Activated gamma-delta T cell treated with Interleukin-2 at 50 U/mL for 16 hours (primary cell): ENCODE data around the gene FCER2.
A peak's percentile ranks its signal among the peaks of the same experiment; 100 is the strongest.

Experiments
- DNase-seq: peaks from one replicate; pipeline ENCODE4 v3.0.0-alpha.2; 2020

The FCER2 gene

DNA sequence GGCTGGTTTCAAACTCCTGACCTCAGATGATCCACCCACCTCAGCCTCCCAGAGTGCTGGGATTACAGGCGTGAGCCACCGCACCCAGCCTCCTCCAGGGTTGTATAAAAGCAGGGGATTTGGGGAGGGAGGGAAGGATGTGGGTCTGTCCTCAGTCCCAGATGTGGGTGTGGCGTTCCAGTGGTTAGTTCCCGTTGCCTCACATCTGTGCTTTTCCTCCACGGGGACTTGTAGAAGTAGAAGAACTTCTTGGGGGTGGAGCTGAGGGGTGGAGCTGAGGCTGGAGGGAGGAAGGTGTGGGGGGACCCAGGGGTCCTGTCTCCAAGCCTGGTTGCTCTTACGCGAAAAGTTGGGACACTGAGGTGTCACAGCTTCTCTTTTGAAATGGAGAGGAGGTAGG, 25.6 kb downstream of the FCER2 start:
- no peak for DNase-seq

DNA sequence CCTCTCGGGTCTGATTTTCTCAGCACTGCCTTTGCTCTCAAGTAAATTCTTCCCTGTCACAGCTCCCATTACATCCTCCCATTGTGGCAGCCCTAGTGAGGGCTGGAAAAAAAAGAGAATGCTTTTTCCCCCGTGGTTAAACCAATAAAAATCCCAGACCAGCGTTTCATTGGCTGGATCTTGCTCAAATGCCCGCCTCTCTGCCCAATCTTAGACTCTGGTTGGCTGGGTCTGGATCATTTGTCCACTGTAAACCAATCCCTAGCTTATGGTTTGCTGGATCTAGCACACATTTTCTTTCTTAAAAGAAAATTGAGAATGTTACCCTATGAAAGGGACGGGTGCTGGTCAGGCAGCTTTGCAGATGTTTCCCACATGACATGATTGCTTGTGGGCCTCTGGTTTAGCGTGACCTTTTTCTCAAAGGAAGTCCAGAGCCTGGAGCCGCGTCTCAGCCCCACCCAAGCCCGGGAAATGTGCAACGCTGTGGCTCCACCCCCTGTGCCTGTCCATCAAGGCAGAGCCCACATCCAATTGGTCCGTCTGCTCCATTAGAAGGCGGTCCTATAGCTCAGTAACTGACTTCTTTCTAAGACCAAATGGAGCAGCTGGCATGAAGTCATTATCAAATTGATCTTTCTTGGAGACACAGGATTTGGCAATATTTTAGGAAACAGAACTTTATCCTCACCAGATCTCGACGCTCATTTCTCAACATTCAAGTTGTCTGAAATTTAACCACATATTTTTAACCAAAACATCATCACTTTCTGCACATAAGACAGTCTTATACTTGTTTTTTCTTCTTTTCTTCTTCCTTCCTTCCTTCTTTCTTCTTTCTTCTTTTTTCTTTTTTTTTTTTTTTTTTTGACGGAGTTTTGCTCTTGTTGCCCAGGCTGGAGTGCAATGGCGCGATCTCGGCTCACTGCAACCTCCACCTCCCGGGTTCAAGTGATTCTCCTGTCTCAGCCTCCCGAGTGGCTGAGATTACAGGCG, 27.6 kb downstream of the FCER2 start:
- no peak for DNase-seq

DNA sequence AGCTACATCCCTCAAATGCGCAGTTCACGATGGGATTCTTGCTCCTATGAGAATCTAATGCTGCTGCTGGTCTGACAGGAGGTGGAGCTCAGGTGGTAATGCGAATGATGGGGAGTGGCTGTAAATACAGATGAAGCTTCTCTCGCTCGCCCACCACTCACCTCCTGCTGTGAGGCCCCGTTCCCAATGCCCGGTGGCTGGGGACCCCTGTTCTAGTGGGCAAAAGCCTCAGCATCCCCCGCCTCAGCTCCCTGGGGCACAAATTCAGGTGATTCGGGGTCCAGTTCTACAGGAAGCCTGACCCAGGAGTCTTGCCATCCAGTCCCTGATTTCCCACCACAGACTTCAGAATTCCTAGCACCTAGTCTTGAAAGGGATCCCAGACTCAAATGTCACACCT, 29.4 kb downstream of the FCER2 start:
- DNase-seq: no peak

DNA sequence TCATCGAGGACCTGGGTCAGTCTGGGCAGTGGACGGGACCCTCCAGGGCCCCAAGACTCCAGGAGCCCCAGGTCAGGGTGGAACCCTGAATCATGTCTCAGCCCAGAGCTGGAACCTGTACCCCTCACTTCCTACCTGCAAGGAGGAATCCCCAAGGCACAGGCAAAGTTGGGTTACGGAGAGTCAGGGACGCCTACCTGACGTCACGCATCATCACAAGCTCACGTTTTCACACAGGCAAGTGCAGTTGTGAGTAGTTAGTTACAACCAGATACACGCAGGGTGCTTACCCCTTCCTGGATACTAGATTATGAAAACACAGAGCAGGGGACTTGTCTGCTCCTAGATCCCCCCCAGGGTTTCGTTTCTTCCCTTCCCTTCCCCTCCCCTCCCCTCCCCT, 31.1 kb downstream of the FCER2 start:
- DNase-seq: no peak

DNA sequence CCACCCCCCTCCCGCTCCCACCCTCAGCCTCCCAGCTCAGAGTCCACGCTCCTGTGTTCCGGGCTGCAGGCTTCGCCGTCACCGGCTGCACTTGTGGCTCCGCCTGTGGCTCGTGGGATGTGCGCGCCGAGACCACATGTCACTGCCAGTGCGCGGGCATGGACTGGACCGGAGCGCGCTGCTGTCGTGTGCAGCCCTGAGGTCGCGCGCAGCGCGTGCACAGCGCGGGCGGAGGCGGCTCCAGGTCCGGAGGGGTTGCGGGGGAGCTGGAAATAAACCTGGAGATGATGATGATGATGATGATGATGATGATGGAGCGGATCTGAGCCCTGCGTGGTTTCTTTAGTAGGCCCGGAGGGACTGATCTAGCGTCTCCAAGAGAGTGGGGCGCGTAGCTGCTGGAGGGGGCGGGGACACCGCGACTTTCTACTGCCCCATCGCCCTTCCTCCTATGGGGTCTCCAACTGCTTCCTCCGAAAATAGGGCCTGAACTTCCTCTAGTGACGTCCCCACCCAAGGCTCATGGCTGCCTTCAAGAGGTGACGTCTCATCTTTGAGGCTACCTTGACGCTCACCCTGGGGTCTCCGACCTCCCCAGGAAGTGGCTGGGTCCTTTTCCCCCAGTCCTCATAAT, 31.7 kb downstream of the FCER2 start:
- DNase-seq: no peak

DNA sequence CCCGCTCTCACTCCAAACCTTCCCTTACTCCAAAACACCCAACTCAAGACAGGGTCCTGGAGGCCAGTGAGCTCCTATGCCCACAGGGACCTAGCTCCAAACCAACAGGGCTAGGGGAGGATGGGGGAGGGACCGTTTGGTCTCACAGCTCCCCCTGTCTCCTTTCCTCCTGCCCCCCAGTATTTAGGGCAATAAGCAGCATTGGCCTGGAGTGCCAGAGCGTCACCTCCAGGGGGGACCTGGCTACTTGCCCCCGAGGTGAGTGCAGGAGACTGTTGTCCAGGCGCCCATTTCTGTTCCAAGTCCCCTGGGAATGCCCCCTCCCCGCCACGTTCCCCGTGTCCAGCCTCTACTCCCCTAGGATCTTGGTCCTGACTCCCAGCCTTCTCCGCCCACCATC, 32.3 kb downstream of the FCER2 start:
- no peak for DNase-seq

DNA sequence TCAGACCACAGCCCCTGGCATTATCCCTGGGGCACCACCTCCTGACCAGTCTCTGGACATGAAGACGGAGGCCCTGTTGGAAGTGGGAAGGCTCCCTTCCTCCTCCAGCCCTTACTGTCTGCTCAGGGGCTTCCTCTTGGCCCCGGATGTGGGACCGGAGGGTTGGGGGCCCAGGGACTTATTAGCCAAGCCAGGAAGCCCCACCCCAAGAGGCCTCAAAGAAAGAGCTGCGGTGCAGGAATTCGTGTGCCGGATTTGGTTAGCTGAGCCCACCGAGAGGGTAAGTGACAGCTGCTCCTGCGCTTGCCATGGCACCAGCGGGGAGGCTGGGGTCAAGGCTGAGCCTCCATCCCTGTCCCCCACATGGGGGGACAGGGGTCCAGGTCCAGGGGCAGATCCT, 33.1 kb downstream of the FCER2 start, which contains the start of gene RETN:
Gene RETN (plus strand): TSS at position 208 of the 400 bp plus-strand sequence. CDS start 278 bp downstream, outside the sequence.
- no peak for DNase-seq

DNA sequence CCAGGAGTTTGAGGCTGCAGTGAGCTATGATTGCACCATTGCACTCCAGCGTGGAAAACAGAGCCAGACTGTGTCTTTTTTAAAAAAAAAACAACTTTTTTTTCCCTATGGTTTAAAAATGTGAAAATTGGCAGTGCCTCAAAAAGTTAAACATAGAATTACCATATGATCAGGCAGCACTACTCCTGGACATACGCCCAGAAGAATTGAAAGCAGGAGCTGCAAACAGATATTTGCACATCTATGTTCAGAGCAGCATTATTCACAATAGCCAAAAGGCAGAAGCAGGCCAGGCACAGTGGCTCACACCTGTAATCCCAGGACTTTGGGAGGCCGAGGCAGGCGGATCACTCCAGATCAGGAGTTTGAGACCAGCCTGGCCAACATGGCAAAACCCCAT, 36.9 kb downstream of the FCER2 start:
- DNase-seq: no peak

DNA sequence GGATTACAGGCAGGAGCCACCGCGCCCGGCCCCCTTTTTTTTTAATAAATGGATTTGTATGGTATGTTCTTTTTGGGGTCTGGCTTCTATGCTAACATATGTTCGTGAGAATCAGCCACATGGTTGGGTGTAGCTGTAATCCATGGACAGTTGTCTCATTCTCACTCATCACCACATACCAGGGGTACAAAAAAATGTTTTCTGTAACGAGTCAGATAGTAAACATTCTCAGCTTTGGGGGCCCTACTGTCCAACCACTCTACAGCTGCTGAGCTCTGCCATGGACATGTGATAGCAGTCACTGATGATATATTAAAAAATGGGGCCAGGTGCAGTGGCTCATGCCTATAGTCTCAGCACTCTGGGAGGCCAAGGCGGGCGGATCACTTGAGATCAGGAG, 38.2 kb downstream of the FCER2 start:
- DNase-seq: no peak

DNA sequence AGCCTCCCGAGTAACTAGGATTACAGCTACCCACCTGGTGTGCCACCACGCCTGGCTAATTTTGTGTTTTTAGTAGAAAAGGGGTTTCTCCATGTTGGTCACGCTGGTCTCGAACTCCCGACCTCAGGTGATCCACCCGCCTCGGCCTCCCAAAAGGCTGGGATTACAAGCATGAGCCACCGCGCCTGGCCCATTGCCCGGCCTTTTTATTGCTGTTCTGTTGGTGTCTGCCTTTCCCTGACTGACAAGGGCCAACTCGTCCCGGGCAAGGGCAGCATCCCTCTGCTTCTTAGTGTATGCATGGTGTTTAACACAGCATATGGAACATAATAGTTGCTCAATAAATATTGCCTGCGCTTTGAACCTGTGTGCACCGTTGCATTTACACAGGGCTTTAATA, 39.3 kb downstream of the FCER2 start:
- DNase-seq: no peak

DNA sequence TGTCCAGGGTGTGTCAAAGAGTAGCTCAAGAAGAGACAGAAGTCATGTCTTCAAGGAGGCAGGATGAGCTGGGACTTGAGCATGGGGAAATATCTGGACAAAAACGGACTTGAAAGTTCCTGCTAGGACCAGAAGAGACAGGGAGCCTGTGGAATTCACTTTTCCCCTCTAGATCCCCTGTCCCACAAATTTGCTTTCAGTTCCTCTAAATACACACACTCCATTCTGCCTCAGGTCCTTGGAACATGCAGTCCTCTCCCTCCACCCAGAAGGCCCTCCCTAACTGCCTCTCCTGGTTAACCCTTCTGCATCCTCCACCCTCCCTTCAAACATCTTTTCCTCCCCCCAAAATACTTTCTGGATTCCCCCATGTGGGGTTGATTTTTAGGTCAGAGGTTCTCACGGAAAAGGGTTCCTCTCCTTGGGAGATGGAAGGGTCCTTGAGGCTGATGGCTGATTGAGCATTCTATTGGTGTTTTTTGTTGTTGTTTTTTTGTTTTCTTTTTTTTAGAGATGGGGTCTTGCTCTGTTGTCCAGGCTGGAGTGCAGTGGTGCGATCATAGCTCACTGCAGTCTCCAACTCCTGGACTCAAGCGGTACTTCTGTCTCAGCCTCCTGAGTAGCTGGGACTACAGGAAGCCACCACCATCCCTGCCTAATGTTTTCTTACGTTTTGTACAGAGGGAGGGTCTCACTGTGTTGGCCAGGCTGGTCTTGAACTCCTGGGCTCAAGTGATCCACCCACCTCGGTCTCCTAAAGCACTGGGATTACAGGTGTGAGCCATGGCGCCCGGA, 40.0 kb downstream of the FCER2 start:
- DNase-seq: no peak

DNA sequence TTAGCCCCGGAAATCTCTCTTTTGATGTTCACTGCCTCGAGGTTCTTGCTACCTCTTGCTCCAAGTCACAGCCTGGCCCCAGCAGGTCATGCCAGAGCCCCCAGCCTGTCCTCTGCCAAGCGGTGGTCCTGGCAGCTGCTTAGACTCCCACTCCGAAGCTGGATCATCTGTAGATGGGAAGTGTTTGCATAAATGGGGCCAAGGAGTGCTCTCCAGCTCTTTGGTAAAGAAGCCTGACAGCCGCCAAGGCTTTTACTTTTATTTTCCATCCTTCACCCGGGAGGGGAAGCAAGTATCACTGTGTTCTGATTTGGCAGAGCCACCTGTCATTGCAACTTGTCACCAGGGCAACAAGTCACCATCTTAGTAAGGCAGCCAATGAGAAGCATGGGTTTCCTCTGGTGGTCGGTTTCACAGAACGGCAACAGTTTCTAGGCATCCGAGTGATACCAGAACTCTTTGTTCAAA, 43.7 kb downstream of the FCER2 start:
- no peak for DNase-seq

DNA sequence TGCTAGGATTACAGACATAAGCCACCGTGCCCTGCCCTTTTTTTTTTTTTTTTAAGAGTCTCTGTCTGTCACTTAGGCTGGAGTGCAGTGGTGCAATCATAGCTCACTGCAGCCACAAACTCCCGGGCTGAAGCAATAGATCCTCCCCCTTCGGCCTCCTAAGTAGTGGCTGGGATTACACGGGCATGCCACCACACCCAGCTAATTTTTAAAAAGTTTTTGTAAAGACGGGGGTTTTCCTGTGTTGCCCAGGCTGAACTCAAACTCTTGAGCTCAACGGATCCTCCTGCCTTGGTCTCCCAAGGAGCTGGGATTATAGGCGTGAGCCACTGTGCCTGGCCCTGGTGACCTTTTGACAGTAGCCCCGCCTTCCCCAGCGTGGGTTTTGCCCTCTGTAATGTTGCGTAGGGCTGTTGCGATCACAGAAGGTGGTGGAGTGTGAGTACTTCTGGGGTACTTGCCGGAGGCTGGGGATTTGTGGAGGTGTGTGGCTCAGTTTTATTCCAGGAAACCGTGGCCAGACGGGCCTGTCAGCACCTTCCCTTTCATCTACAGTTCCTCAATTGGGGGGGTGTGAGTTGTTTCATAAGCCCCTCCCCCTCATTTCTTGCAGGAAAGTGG, 44.7 kb downstream of the FCER2 start:
- DNase-seq: no peak

DNA sequence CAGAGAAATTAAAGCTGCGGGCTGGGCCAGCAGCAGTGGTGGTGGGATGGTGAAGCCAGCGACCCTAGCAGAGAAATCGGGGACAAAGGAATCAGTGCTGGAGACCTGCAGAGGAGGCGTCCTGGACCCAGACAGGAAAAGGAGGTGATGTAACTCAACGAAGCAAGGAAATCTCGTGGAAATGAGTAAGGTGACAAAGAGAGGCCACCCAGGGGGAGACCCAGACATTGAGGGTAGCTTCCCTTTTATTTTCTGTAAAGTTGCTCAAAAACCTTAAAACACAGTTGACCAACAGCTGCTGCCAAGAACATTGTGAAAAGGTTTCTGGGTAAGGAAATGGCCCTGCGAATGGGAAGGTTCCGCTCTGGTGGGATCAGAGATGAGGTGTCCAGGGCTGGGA, 46.4 kb downstream of the FCER2 start:
- no peak for DNase-seq

DNA sequence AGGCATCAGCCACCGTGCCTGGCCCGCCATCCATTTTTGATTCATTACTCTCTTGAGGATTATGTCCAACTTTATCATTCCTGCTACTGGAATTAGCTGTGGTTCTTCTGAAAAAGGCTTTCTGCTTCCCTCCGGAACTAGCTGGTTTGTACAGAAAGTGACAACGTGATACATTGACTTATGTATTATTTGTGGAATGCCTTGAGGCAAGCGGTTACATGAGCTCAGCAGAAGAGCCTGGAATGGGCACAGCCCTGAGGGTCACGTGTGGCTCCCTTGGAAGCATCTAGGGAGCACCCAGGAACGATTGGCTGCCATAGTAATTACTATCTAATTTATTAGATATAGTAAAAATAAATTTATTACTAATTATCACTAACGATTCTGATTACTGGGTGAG, 47.5 kb downstream of the FCER2 start:
- no peak for DNase-seq

DNA sequence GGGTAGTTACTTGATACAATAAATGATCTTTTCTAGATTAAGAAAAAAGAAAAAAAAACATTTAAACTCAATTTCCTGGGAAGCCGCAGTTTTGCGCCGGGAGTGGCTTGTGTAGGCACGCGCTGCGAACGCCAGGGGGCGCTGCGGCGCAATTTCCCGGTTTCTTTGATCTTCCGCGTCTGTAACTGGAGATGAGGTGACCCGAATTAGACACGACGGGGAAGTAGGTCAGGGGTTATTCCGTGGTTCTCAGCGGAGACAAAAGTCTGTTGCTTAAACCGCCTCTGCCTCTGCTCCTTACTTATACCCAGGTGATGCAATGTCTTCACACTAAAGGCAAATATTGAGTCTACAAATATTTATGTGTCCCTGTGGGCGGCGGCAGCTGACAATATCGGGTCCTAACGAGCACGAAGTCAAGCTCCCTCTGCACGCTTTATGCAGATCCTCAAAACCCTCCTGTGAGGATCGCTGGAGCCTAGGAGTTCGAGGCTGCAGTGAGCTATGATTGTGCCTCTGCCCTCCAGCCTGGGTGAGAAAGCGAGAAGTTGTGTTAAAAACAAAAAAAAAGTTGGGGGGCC, 49.8 kb downstream of the FCER2 start:
- peak; percentile 89 for DNase-seq

DNA sequence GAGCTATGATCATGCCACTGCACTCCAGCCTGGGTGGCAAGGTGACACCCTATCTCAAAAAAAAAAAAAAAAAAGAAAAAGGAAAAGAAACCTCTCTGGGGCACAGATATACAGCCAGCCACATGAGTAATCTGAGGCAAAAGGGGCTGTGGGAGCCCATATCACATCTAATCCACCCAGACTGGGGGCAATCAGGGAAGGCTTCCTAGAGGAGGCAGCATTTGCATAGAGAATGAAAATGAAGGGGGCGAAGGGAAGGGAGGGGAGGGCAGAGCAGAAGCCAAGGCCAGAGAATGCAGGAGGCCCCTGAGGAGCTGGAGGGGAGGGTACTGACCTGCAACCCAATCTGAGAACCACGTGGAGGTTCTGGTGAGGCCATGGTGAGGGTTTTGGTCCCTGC, 51.8 kb downstream of the FCER2 start:
- DNase-seq: no peak

DNA sequence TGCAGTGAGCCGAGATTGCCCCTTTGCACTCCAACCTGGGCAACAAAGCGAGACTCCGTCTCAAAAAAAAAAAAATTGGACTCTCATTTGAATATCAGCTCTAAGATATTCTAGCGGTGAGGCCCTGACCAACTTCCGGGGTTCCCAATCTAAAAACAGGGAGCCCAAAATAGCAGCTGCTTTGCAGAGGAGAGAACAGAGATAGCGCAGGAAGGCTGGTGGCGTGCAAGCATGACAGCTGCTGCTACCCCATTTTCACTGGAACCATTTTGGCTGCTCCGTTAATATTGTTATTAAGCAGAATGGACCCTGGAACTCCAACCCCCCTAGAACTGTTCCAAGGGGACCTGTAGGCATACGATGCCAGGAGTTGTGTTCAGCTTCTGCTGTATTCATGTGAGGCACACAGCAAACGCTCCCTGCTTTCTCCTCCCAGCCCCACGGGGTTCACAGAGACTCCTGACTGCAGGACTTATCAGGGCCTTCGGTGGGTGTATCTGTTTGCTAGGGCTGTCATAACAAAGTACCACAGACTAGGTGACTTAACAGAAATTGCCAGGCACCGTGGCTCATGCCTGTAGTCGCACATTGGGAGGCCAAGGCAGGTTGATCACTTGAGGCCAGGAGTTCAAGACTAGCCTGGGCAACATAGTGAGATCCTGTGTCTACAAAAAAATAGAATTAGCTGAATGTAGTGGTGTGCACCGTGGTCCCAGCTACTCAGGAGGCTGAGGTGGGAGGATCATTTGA, 53.5 kb downstream of the FCER2 start:
- no peak for DNase-seq

DNA sequence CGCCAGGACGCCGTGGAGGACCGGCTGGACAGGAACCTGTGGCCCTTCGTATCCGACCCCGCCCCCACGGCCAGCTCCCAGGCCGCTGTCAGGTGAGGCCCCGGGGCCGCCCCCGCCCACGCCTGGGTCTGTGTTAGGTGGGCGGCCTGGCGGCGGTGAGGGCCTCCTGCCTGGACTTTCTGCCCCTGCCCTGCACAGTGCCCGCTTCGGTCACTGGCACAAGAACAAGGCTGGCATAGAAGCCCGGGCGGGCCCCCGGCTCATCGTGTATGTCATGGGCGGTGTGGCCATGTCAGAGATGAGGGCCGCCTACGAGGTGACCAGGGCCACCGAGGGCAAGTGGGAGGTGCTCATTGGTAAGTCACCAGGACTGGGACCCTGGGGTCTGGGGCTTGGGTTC, 54.8 kb downstream of the FCER2 start:
- no peak for DNase-seq

DNA sequence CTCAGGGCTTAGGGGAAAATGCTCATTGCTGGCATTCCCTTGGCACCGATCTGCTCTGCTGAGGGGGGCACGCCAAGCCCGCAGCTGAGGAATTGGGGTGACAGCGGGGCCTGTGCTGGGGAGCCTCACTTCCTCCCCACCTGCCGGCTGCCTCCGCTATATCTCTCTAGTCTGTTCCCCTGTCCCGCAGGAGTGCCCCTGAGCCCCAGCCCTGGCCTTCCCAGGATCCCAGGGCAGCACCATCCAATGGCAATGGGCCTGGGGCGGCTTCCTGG, 55.6 kb downstream of the FCER2 start:
- DNase-seq: no peak

DNA sequence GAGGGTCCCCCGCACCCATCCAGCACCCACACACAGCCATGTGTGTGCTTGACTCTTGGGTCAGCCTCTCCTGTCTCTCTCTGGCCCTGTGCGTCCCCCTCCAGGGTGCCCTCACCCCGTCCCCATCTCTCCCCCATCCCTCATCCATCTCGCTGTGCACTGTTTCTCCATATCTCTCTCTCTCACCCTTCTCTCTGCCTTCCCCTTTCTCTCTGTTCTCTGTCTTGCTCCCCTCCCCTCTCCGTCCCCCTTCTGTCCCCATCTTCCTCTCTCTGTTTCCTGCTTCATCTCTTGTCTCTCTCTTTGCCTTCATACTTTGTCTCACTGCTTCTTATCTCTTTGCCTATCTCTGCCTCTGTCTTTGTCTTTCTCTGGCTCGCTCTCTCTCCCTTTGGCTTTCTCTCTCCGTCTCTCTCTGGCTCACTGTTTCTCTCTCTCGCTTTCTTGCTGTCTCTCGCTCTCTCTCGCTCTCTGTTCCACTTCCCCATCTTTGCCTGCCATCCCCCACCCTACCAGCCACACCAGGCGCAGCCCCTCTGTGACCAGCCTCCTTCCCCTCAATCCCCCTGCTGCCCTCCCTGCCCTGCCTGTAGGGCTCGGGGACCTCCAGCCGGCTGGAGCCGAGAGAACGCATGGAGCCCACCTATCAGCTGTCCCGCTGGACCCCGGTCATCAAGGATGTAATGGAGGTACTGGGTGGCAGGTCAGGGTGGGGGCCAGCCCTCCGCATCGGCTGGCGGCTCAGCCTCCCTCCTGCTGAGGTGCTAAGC, 56.1 kb downstream of the FCER2 start:
- DNase-seq: no peak
